Measurements from ENCODE around the gene GSTA5.
"Not testable (repeated sequence)": the region's sequence is repeated elsewhere in the genome, so short reads cannot be mapped to it uniquely, and the experiment has no call there.

The GSTA5 gene

GRCh38 chr6:52787917-52788316 lies 52.7 kb downstream of the GSTA5 start:
- no peak for DNase-seq

- DNase-seq, result no peak
Measured at GRCh38 chr6:52786249-52786956, 54.2 kb downstream of the GSTA5 start.

- not testable (repeated sequence) for DNase-seq
Measured at GRCh38 chr6:52782696-52783274, 57.8 kb downstream of the GSTA5 start.

GRCh38 chr6:52782209-52782608 lies 58.4 kb downstream of the GSTA5 start:
- not testable (repeated sequence) for DNase-seq

Measured in activated CD4-positive, alpha-beta T cell treated with anti-CD3 and anti-CD28 coated beads, Interleukin-2, amount 50 U/mL, for 4 hours (primary cell).